Measurements from ENCODE around the gene POP7.

The POP7 gene

DNA sequence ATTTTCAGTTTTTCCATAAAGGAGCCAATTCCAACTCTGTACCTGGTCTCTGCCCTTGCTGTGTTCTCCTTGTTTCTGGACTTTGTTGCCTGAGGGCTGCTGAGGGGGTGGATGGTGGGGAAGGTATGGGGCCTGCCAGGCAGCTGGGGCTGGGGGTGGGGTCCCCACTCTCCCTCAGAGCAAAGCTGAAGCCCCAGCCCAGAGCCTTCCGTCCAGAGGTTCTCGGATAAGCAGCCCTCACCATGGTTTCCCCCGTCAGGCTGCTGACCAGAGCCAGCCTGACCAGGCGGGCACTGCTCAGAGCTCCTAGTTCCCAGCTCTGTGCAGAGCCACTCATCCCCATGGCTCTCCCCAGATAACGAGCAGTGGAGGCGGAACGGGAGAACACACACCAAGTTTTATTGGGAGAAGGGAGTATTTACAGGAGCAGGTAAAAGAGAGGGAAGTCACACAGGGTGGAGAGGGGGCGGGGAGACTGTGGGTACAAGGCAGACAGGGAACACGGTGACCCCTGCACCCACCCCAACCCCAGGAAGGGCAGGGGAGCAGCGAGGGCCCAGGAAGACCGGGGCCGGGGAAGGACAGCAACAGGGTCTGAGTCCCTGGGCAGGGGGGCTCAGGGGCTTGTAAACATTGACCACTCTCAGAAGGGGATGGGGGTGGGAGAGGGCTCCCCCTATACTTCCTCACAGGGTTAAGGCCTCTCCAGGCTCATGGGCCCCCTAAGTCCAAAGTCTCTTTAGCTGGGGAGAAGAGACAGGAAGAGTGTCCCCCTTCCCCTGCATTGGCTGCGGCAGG is 26.6 kb upstream of the POP7 start:
- DNase-seq, result no peak

DNA sequence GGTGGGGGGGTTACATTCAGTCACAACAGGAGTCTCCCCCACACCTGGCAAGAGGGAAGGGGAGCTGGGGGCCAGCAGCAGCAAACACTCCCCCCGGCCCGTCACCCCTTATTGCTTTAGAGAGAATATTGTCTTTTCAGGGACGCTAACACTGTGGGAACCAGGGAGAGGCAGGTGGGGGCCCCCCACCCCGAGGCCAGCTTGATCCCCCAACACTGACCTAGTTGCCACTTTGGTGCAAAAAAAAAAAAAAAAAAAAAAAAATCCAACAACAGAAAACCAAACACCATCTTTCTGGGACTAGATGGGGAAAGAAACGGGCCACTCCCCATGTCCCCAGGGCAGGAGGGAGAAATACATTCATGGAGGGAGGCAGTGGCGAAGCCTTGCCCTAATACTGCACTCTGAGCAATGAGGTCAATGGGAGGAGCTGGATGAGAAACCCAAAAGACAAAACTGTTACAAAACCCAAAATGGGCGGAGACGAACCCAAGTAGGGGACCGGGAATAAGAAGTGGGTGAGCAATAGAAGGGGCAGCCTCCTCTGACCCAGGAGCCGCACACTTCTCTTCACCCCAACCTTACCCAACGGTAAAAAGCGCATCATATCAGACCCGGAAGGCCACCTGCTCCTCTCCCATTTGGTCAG is 25.9 kb upstream of the POP7 start:
- peak; percentile 33 for DNase-seq

DNA sequence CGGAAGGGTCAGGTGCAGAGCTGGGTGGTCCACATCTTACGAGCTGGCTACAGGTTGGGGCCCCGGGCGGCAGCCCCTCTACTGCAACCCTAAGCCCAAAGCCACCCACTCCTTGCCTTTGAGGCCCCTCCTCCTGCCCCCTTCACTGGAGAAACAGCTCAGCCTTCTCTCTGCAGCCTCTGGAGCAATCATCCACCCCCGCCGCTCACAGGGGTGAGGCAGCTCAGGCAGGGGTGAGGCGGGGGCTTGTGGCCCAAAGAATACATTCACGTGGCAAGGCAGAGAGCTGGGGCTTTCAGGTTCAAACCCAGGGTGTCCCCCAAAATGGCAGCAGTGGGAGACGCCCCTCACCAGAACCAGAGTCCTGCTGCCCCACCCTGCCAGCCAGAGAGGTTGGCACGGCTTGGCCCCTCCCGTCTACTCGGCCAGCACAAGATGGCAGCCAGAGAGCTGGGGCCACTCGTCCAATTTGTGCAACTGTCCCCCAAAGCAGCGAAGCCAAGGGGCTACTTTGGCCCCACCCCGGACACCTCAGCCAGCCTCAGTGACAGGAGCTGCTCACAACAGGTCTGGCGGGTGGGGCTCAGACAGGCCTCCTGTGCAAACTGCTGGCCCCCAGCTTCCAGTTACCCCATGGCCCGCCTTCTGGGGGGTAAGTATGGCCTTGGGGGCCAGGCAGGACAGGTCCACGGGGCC is 25.2 kb upstream of the POP7 start:
- no peak for DNase-seq

DNA sequence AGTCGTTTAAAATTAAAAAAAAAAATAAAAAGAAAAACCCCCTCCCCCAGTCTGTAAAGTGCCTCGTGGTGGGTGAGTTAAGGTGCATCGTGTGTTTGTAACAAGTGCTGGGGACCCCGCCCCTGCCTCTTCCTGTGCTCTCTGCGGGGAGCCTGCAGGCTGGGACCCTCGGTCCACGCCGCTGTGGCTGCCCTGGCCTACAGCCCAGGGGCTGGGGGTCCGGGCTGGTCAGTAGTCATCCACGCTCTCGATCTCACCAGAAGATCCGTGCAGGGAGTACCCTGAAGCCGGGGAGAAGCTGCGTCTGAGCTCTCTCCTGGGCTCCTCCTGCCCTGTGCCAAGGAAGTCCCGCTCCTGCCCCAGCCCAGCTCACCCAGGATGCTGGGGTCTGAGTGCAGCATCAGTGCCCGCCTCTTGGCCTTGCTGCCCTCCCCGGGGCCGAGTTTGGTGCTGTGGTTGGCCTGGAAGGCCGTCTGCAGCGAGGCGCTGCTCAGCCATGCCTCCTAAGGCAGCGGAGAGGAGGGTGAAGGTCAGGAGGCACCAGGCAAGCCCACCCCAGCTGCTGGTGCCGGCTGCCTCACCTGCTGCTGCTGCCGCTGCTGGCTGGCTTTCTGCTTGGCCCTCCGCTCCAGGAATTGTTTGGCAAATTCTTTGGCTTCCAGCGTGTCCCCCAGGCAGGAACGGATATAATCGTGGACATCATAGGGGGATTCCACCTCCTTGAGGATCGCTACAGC is 24.3 kb upstream of the POP7 start:
- DNase-seq, result no peak

DNA sequence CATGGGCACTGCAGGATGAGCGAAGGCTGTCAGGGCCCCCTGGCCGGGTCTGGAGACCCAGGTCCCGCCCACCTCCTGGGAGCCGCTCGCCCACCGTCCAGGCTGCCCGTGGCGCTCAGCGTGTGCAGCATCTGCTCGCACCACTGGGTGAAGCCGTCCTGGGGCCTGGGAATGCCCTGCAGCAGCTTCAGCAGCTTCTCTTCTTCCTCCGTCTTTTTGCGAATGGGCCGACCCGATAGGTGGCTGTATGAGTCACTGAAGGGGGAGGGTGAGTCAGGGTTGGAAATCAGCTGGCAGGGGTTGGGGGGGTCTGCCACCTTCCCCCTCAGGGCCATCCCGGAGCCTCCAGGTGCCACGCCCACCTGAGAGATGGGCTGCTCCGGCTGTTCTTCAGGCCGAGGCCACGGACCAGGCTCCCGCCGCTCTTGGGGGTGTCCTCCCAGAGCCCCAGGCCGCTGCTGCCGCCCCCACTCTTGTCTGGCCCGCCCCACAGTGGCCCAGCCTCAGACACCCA is 23.6 kb upstream of the POP7 start:
- peak; percentile 70 for DNase-seq

DNA sequence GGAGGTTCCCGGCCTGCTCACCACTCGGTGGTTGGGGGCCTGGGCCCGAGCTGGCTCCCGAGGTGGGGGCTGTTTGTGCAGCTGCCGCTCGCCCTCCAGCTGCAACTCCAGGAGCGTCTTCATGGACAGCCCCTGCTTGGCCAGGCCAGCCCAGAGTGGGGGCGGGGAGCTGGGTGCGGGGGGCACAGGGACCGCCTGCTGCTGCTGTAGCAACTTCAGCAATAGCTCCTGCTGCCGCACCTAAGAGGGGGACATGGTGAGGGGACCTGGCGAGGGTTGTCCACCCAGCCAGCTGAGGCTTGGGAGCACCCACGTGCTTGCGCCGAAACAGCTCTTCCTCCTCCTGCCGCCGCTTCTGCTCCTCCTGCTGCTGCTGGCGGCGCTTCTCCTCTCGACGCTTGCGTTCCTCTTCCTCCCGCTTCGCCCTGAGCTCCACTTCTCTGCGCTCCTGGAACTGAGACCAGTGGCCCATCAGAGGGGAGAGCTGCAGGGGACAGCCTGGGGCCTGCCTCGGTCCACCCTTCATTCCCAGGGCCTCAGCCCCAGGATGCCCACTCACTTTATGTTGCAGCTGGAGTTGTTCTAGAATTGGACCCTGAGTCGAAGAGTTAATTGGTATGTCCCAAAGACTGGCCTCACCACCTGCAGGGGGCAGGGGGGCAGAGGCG is 22.8 kb upstream of the POP7 start:
- no peak for DNase-seq

DNA sequence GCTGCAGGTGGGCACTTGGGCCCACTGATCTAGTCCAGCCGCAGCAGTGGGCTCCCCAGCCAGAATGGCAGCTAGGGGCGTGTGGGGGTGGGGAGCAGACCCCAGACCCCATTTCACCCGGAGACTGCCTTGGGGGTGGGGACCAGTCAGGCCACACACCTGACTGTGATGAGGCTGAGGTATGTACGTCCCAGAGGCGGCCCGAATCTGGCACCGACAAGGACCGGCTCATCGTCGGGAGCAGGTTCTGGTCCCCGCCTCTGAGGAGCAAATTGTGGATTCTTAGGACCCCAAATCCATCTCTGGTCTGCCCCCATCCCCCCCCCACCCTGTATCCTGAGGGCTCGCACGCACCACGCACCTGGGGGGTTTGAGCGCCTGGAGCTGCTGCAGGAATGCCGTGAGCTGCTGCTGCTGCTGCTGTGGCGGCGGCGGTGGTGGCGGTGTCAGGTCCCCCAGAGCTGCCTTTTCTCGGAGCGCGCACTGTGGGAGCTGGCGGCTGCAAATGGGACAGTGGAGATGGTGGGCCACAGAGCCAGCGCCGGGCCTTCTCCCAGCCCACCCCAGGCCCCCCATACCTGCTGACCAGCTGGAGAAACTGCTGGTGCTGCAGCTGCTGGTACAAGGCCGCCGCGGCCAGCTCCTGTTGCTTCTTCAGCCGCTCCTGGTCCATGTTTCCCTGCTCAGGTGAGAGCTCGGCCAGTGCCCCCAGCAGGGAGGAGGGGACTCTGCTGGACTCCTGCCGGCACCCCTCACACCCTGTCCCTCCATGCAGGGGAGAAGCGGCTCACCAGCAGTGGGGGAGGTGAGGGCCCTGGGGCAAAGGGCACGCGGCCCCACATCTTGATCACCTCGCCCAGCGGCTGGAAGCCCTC is 22.0 kb upstream of the POP7 start:
- DNase-seq, result no peak

DNA sequence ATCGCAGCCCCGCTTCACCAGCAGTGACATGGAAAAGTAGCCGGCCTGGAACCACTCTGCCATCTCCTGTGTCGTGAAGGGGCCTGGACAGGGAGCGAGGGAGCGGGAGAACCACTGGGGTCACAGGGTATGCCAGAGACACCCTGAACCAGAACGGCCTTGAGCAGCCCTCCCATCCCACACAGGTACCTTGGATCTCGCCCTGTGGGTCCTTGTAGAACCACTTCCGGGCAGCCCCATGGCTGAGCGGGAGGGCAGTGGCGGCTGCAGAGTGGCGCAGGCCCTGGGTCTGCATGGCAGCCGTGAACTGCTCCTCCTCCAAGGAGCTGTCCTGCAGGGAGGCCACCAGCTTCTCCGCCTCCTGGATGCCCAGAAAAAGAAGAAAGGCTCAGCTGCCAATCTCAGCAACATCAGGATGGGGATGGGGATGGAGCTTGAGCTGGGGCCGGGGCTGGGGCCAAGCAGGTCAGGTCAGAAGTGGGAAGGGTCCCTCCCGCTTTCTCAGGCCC is 21.3 kb upstream of the POP7 start:
- no peak for DNase-seq

DNA sequence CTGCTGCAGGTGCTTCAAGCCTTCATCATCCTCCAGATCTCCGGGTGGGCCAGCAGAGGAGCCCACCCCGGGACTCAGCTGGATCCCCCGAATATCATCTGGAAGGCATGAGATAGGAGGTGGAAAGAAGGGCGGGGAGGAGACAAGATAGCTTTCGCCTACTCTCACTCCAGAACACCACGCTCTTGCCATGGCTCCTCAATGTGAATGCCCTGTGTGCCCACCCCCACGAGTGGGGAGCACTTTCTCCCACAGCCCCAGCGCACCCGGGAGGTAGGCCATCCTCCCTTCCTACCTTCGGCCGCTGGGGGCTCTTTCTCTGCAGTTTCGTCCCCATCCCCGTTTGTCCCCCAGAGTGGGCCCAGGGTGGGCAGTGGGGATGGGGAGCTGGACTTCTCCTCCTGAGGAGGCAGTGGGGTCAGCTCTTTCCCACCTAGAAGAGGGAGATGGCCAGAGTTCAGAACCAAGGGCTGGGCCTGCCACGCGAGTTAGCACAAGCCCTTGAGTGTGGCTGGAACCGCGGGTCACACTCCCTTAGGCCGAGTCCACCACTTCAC is 20.8 kb upstream of the POP7 start:
- DNase-seq, result no peak

DNA sequence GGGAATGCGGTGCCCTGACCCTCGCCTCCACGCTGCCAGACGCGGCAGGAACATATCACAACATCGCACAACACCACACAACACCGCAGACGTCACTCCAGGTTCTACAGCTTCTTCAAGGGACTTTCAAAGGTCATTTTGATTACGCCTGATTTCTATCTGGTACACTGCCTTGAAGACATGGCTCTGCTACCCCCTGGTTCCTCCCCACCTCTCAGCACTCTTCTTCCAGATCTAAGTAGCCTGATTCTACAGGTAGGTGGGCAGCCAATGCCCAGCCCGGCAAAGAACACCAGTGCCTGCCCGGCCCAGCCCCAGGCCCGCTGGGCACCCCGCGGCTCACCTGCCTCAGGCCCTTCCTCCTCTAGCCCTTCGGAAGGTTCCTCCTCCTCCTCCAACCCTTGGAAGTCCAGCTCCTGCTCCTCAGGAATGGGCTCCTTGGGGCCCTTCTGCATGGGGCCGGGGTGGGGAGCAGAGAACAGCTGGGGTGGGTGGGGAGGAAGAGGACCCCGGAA is 20.2 kb upstream of the POP7 start:
- DNase-seq, result no peak

DNA sequence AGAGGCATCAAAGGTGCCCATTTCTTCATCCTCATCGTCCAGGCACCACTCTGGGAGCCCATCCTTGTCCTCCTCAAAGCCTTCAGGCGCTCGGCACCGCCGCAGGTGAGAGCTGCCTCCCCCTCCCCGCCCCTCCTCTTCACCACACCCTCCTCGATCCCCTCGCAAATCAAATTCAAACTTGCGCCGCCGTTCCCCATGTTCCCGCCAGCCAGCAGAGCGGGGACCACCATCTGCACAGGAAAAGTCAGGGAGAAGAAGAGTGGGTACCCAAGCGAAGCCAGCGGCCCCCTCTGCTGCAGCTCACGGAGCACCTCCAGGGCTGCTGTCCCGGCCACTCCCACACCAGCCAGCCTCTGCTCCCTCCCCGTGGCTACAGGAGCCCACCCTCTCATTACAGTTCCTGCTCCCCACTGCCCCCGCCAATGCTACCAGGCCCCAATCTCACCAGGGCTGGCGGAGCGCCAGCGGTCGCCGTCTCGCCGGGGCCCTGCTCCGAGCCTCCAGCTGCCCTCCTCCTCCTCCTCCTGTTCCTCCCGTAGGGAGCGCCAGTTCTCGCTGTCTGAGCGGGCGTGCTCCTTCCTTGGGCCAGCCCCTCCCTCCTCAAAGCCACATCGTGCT is 19.6 kb upstream of the POP7 start:
- no peak for DNase-seq

DNA sequence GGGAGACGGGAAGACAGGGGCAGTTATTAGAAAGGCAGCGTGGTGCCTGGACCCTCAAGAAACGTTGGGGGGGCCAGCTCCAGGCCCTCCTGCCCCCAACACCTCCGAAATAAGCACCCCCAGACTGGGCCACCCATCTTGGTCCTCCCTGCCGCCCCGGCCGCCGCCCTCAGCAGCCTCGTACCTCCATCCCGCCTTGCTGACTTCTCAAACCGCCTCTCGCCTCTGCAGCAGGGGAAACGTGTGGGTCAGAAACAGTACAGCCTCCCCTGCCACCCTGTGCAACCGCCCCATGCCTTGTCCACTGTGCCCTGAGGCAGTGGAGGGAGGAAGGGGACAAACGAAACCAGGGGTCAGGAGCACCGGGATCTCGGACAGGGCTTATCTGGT is 19.1 kb upstream of the POP7 start:
- no peak for DNase-seq

DNA sequence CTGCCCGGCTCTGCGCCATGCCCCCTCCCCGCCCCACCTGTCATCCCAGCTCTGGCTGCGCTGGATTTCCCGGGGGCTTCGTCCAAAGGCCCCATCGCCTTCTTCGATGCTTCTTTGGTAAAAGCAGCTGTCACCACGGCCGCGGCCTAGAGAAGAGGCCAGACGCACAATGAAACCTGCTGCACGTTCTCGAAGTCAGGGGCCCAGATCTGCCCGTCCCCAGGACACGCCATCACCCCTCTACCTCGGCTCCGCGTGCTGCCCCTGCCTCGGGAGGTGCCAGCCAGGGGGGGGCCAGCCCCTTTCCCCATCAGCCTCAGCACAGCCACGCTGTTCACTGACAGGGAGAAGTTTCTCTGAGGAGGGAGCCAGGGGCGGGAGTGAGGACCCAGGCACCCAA is 18.7 kb upstream of the POP7 start:
- no peak for DNase-seq

DNA sequence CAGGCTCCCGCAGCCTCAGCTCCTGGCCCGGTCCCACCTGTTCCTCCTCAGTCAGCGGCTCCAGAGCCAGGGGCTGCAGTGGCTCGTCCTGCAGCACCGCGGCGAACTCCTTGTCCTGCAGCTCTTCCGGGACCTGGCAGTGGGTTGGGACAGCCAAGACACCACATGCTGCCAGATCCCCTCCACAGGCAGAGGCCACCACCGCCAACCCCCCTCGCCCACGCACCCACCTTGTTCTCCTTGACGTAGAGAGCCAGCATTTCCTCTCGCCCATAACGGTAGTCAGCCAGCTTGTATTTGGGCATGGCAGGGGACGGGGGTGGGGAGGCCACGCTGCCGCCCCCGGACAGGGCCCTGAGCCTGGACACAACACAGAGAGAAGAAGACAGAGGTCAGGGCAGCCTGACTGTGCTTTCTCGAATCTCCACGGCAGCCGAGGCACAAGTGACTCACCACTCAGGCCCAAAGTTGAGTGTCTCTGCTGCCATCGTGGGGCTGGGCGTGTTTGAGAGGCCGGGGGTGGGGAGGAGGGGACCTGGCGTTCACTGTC is 18.1 kb upstream of the POP7 start:
- DNase-seq, result no peak

DNA sequence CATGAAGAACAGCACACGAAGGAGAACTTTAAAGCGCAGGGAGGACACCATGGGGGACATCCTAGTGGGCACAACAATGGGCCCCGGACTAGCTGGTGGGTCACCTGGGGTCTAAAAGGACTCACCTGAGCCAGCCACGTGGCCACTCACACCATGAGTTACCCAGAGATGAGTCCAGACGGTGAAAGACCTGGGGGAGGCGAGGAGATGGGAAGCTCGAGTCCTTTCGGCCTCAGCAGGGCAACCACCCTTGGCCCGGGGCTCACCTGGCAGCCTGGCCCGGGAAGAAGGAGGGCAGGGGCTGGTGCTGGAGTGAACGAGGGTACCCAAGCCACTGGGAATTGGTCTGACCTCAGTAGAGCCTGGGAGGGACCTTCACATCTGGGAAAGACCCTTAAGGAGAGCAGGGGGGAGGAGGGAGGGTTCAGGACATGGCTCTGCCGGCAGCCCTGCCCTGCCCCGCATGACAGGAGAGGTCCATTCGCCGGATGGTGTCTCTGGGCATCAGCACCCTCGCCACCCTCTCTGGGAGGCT is 17.5 kb upstream of the POP7 start:
- DNase-seq, result no peak

DNA sequence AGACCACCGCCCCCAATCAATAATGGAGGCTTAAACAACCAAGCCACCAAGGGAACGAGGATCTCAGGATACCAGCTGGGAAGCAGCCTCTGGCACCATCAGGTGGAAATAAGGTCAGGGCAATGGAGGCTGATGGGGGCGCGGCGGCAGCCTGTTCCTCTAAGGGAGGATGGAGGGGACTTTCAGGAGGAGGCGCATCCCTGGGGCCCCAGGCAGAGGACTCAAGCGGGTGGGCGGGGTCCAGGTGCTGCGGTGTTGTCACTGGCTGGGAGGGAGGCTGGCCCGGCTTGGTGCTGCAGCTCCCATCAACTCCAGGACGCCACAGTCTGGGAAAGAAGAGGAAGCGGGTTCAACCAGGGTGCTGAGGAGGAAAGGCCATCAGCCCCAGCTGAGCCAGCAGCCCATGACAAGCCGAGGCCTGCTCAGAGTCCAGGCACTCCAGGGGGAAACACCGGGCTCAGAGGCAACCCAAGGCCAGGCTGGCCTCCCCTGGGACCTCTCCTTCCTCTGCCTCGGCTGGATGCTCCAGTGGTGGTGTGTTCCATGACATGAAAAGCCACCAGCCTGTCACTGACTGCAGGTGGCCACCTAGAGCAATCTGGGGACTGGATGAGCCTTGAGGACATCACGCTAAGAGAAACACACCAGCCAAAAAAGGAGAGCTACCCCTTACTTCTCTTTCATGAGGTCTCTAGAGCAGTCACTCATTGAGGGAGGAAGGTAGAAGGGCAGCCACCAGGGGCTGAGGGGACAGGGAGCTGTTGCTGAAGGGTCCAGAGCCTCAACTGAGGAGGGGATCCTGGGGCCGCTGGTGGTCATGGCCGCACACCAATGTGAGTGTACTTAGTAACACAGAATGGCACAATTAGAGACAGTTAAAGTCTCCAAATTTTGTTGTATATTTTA is 16.4 kb upstream of the POP7 start:
- DNase-seq, result no peak

DNA sequence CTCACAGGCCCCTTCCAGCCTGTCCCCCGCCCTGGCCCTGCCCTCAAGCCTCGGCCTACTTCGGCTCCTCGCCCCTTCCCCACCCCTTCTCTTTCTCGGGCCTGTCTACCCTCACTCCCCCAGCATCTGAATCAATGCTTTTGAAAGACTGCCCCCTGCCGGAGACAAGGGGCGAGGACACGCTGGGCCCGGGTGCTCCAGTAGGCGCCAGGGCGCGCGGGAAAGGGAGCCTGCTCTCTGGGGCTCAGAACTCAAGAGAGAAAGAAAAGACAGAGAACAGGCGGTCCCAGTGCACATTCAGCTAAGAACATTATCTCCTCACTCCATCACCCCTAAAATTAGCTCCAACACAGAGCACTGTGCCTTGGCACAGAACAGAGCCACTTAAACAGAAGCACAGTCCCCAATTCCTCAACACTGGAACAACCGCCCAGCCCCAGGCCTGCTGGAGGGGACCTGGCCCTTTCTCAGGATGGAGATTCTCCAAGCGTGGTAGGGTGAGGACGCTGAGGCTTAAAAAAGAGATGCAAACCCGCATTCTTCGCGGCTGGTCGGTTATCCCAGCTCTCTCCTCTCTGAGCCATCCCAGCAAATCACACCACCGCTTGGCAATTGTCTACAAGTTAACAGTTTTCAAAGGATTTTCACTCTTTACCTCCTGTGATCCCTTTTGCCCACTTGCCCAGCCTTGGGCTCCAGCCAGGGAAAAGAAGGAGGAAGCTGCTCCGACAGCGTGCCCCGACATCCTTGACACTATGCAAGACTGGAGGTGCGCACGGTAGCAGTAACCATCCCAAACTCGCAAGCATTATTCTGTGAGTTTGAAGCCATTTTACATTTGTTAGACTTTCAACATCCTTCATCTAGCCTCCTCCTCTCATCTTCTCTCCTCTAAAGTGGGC is 14.0 kb upstream of the POP7 start:
- peak; percentile 70 for DNase-seq

DNA sequence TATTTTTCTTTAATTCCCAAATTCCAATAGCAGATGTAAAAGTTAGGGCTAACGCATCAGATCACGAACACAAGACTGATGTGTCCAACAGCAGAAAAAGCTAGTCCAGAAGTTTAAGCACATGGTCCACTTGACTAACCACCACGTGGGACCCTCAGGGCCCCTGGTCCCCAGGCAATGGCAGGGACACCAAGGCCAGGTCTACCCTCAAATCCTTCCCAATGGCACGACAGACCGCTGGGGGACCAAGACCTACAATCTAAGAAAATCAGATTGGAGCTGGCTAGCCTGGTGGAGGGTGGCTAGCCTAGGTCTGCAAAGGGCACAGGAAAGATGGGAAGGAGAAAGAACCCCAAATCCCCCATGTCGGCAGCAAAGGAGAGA is 13.4 kb upstream of the POP7 start:
- no peak for DNase-seq
